Measurements from ENCODE around the gene CHST11.
A peak's percentile ranks its signal among the peaks of the same experiment; 100 is the strongest.

The CHST11 gene

GRCh38 chr12:104446646-104447421 is 9.9 kb upstream of the CHST11 start:
- Histone ChIP-seq H3K9me3 (ENCODE audit: control insufficient read depth in 1 of 2, low read length in 2 of 2) (peaks cover 0 to 4% of the 10 kb centered on the region in 2 donors), H3K27ac (ENCODE audit: low read depth, low read length) (no peak overlapping the region), H3K4me1 (ENCODE audit: control insufficient read depth in 1 of 2, insufficient read depth in 2 of 2, low read length in 2 of 2) (no peaks in the 10 kb centered on the region), H3K4me3 (ENCODE audit: low read depth in 1 of 2, low read length in 2 of 2) (no peak overlapping the region), H3K27me3 (ENCODE audit: control insufficient read depth in 1 of 2, insufficient read depth in 2 of 2, low read length in 2 of 2) (no peaks in the 10 kb centered on the region), H3K9ac (ENCODE audit: low read depth in 1 of 2, low read length in 2 of 2) (no peak overlapping the region), H3K36me3 (ENCODE audit: control insufficient read depth in 1 of 2, insufficient read depth in 2 of 2, low read length in 2 of 2) (no peaks in the 10 kb centered on the region)

GRCh38 chr12:104448031-104448430 is 8.7 kb upstream of the CHST11 start:
- H3K4me3 ChIP-seq (ENCODE audit: low read depth in 1 of 2, low read length in 2 of 2) = no peak overlapping the region
- H3K9me3 ChIP-seq (ENCODE audit: control insufficient read depth in 1 of 2, low read length in 2 of 2) = peaks cover 0 to 4% of the 10 kb centered on the region in 2 donors
- H3K4me1 ChIP-seq (ENCODE audit: control insufficient read depth in 1 of 2, insufficient read depth in 2 of 2, low read length in 2 of 2) = no peaks in the 10 kb centered on the region
- H3K36me3 ChIP-seq (ENCODE audit: control insufficient read depth in 1 of 2, insufficient read depth in 2 of 2, low read length in 2 of 2) = no peaks in the 10 kb centered on the region
- no peak overlapping the region for H3K9ac ChIP-seq (ENCODE audit: low read depth in 1 of 2, low read length in 2 of 2)
- no peak overlapping the region for H3K27ac ChIP-seq (ENCODE audit: low read depth, low read length)
- no peaks in the 10 kb centered on the region for H3K27me3 ChIP-seq (ENCODE audit: control insufficient read depth in 1 of 2, insufficient read depth in 2 of 2, low read length in 2 of 2)

GRCh38 chr12:104448451-104448850 is 8.3 kb upstream of the CHST11 start:
- Histone ChIP-seq H3K9ac (ENCODE audit: low read depth in 1 of 2, low read length in 2 of 2) (no peak overlapping the region), H3K27me3 (ENCODE audit: control insufficient read depth in 1 of 2, insufficient read depth in 2 of 2, low read length in 2 of 2) (no peaks in the 10 kb centered on the region), H3K27ac (ENCODE audit: low read depth, low read length) (no peak overlapping the region), H3K36me3 (ENCODE audit: control insufficient read depth in 1 of 2, insufficient read depth in 2 of 2, low read length in 2 of 2) (no peaks in the 10 kb centered on the region), H3K4me1 (ENCODE audit: control insufficient read depth in 1 of 2, insufficient read depth in 2 of 2, low read length in 2 of 2) (no peaks in the 10 kb centered on the region), H3K4me3 (ENCODE audit: low read depth in 1 of 2, low read length in 2 of 2) (no peak overlapping the region), H3K9me3 (ENCODE audit: control insufficient read depth in 1 of 2, low read length in 2 of 2) (peaks cover 0 to 4% of the 10 kb centered on the region in 2 donors)

GRCh38 chr12:104450700-104451099 is 6.0 kb upstream of the CHST11 start:
- H3K27ac ChIP-seq (ENCODE audit: low read depth, low read length) = no peak overlapping the region
- no peaks in the 10 kb centered on the region for H3K36me3 ChIP-seq (ENCODE audit: control insufficient read depth in 1 of 2, insufficient read depth in 2 of 2, low read length in 2 of 2)
- no peaks in the 10 kb centered on the region for H3K4me1 ChIP-seq (ENCODE audit: control insufficient read depth in 1 of 2, insufficient read depth in 2 of 2, low read length in 2 of 2)
- peaks cover 0 to 10% of the 10 kb centered on the region in 2 donors for H3K27me3 ChIP-seq (ENCODE audit: control insufficient read depth in 1 of 2, insufficient read depth in 2 of 2, low read length in 2 of 2)
- H3K9ac ChIP-seq (ENCODE audit: low read depth in 1 of 2, low read length in 2 of 2) = no peak overlapping the region
- no peak overlapping the region for H3K4me3 ChIP-seq (ENCODE audit: low read depth in 1 of 2, low read length in 2 of 2)
- H3K9me3 ChIP-seq (ENCODE audit: control insufficient read depth in 1 of 2, low read length in 2 of 2) = peaks cover 0 to 4% of the 10 kb centered on the region in 2 donors

- Histone ChIP-seq H3K27me3 (ENCODE audit: control insufficient read depth in 1 of 2, insufficient read depth in 2 of 2, low read length in 2 of 2) (peaks cover 0 to 10% of the 10 kb centered on the region in 2 donors), H3K9ac (ENCODE audit: low read depth in 1 of 2, low read length in 2 of 2) (no peak overlapping the region), H3K9me3 (ENCODE audit: control insufficient read depth in 1 of 2, low read length in 2 of 2) (peaks cover 0 to 4% of the 10 kb centered on the region in 2 donors), H3K4me1 (ENCODE audit: control insufficient read depth in 1 of 2, insufficient read depth in 2 of 2, low read length in 2 of 2) (peaks cover 0 to 7% of the 10 kb centered on the region in 2 donors), H3K4me3 (ENCODE audit: low read depth in 1 of 2, low read length in 2 of 2) (no peak overlapping the region), H3K36me3 (ENCODE audit: control insufficient read depth in 1 of 2, insufficient read depth in 2 of 2, low read length in 2 of 2) (no peaks in the 10 kb centered on the region), H3K27ac (ENCODE audit: low read depth, low read length) (no peak overlapping the region)
Observed at GRCh38 chr12:104452087-104452486, 4.7 kb upstream of the CHST11 start.

- Histone ChIP-seq H3K4me3 (ENCODE audit: low read depth in 1 of 2, low read length in 2 of 2) (no peak overlapping the region), H3K27ac (ENCODE audit: low read depth, low read length) (no peak overlapping the region), H3K9me3 (ENCODE audit: control insufficient read depth in 1 of 2, low read length in 2 of 2) (peaks cover 0 to 4% of the 10 kb centered on the region in 2 donors), H3K36me3 (ENCODE audit: control insufficient read depth in 1 of 2, insufficient read depth in 2 of 2, low read length in 2 of 2) (no peaks in the 10 kb centered on the region), H3K27me3 (ENCODE audit: control insufficient read depth in 1 of 2, insufficient read depth in 2 of 2, low read length in 2 of 2) (peaks cover 0 to 14% of the 10 kb centered on the region in 2 donors), H3K9ac (ENCODE audit: low read depth in 1 of 2, low read length in 2 of 2) (no peak overlapping the region), H3K4me1 (ENCODE audit: control insufficient read depth in 1 of 2, insufficient read depth in 2 of 2, low read length in 2 of 2) (peaks cover 0 to 7% of the 10 kb centered on the region in 2 donors)
Observed at GRCh38 chr12:104453133-104453532, 3.6 kb upstream of the CHST11 start.

GRCh38 chr12:104454997-104455396 is 1.8 kb upstream of the CHST11 start:
- peaks cover 0 to 9% of the 10 kb centered on the region in 2 donors for H3K4me1 ChIP-seq (ENCODE audit: control insufficient read depth in 1 of 2, insufficient read depth in 2 of 2, low read length in 2 of 2)
- H3K9ac ChIP-seq (ENCODE audit: low read depth in 1 of 2, low read length in 2 of 2) = no peak overlapping the region
- H3K9me3 ChIP-seq (ENCODE audit: control insufficient read depth in 1 of 2, low read length in 2 of 2) = peaks cover 0 to 4% of the 10 kb centered on the region in 2 donors
- peaks cover 0 to 20% of the 10 kb centered on the region in 2 donors for H3K27me3 ChIP-seq (ENCODE audit: control insufficient read depth in 1 of 2, insufficient read depth in 2 of 2, low read length in 2 of 2)
- no peak overlapping the region for H3K4me3 ChIP-seq (ENCODE audit: low read depth in 1 of 2, low read length in 2 of 2)
- H3K36me3 ChIP-seq (ENCODE audit: control insufficient read depth in 1 of 2, insufficient read depth in 2 of 2, low read length in 2 of 2) = no peaks in the 10 kb centered on the region
- no peak overlapping the region for H3K27ac ChIP-seq (ENCODE audit: low read depth, low read length)

- Histone ChIP-seq H3K9ac (ENCODE audit: low read depth in 1 of 2, low read length in 2 of 2) (peak overlapping the region; percentile 51 to 69), H3K4me1 (ENCODE audit: control insufficient read depth in 1 of 2, insufficient read depth in 2 of 2, low read length in 2 of 2) (peaks cover under 1 to 13% of the 10 kb centered on the region in 2 donors), H3K27ac (ENCODE audit: low read depth, low read length) (no peak overlapping the region)
Observed at GRCh38 chr12:104455578-104456416, 951 bp upstream of the CHST11 start.

GRCh38 chr12:104456950-104457745 is 400 bp downstream of the CHST11 start:
- Histone ChIP-seq H3K9ac (ENCODE audit: low read depth in 1 of 2, low read length in 2 of 2) (peak overlapping the region; percentile 67 to 69), H3K27ac (ENCODE audit: low read depth, low read length) (peak overlapping the region; percentile 70), H3K4me3 (ENCODE audit: low read depth in 1 of 2, low read length in 2 of 2) (peak overlapping the region; percentile 85 to 88), H3K4me1 (ENCODE audit: control insufficient read depth in 1 of 2, insufficient read depth in 2 of 2, low read length in 2 of 2) (peaks cover 9 to 18% of the 10 kb centered on the region in 2 donors), H3K27me3 (ENCODE audit: control insufficient read depth in 1 of 2, insufficient read depth in 2 of 2, low read length in 2 of 2) (peaks cover 0 to 20% of the 10 kb centered on the region in 2 donors), H3K36me3 (ENCODE audit: control insufficient read depth in 1 of 2, insufficient read depth in 2 of 2, low read length in 2 of 2) (no peaks in the 10 kb centered on the region), H3K9me3 (ENCODE audit: control insufficient read depth in 1 of 2, low read length in 2 of 2) (no peaks in the 10 kb centered on the region)

More at GRCh38 chr12:104455578-104456416, 951 bp upstream of the CHST11 start:
- H3K27me3 ChIP-seq (ENCODE audit: control insufficient read depth in 1 of 2, insufficient read depth in 2 of 2, low read length in 2 of 2) = peaks cover 0 to 20% of the 10 kb centered on the region in 2 donors
- peak overlapping the region; percentile 85 to 88 for H3K4me3 ChIP-seq (ENCODE audit: low read depth in 1 of 2, low read length in 2 of 2)
- no peaks in the 10 kb centered on the region for H3K36me3 ChIP-seq (ENCODE audit: control insufficient read depth in 1 of 2, insufficient read depth in 2 of 2, low read length in 2 of 2)
- peaks cover 0 to 2% of the 10 kb centered on the region in 2 donors for H3K9me3 ChIP-seq (ENCODE audit: control insufficient read depth in 1 of 2, low read length in 2 of 2)
